Trophoblast cell (in vitro differentiated cells and primary cell): ENCODE data around the gene CFAP100.

Source experiments
- DNase-seq, 2 donors: peaks; one replicate each; pipeline ENCODE4 v3.0.0-alpha.2; 2016
- H2AFZ ChIP-seq: 2 replicates; pipeline ENCODE4 v1.6.1; 2013; ENCODE audit warnings: low read length, moderate library complexity, mild to moderate bottlenecking; ENCODE audit not compliant: insufficient read depth, poor library complexity
- H2AK5ac ChIP-seq: 2 replicates; pipeline ENCODE4 v1.6.1; 2013; ENCODE audit warnings: mild to moderate bottlenecking, low read length
- H2BK120ac ChIP-seq: 2 replicates; pipeline ENCODE4 v1.6.1; 2013; ENCODE audit warnings: low read length, mild to moderate bottlenecking, moderate library complexity; ENCODE audit not compliant: insufficient read depth, poor library complexity
- H2BK12ac ChIP-seq: 2 replicates; pipeline ENCODE4 v1.6.1; 2013; ENCODE audit warnings: mild to moderate bottlenecking, low read length, moderate library complexity
- H2BK5ac ChIP-seq: 2 replicates; pipeline ENCODE4 v1.6.1; 2013; ENCODE audit warnings: low read length, low read depth, moderate library complexity, mild to moderate bottlenecking; ENCODE audit not compliant: poor library complexity
- H3K14ac ChIP-seq: 2 replicates; pipeline ENCODE4 v1.6.1; 2013; ENCODE audit warnings: mild to moderate bottlenecking, low read length
- H3K18ac ChIP-seq: 2 replicates; pipeline ENCODE4 v1.6.1; 2013; ENCODE audit warnings: mild to moderate bottlenecking, low read length
- H3K23ac ChIP-seq: 2 replicates; pipeline ENCODE4 v1.6.1; 2013; ENCODE audit warnings: low read length
- H3K27ac ChIP-seq: 2 replicates; pipeline ENCODE4 v1.5.1; 2013; ENCODE audit warnings: low read depth, mild to moderate bottlenecking, inconsistent platforms, low read length, moderate library complexity
- H3K27me3 ChIP-seq: 2 replicates; pipeline ENCODE4 v1.6.1; 2013; ENCODE audit warnings: inconsistent platforms, mild to moderate bottlenecking, low read length, moderate library complexity; ENCODE audit not compliant: insufficient read depth
- H3K36me3 ChIP-seq, 2 experiments: 1 replicate in 1 of 2; 2 replicates in 1 of 2; pipeline ENCODE4 v1.6.1; 2013; ENCODE audit warnings: low read length in 2 of 2, mild to moderate bottlenecking in 2 of 2, moderate library complexity in 1 of 2; ENCODE audit not compliant: insufficient read depth in 2 of 2, control insufficient read depth in 1 of 2
- H3K4ac ChIP-seq: 2 replicates; pipeline ENCODE4 v1.6.1; 2013; ENCODE audit warnings: low read depth, mild to moderate bottlenecking, low read length, moderate library complexity
- H3K4me1 ChIP-seq, 2 experiments: 1 replicate in 1 of 2; 2 replicates in 1 of 2; pipeline ENCODE4 v1.6.1; 2013; ENCODE audit warnings: low read length in 2 of 2, mild to moderate bottlenecking in 2 of 2, moderate library complexity in 1 of 2; ENCODE audit not compliant: insufficient read depth in 2 of 2, control insufficient read depth in 1 of 2
- H3K4me2 ChIP-seq: 2 replicates; pipeline ENCODE4 v1.6.1; 2013; ENCODE audit warnings: inconsistent platforms, mild to moderate bottlenecking, low read length, moderate library complexity
- H3K4me3 ChIP-seq: 2 replicates; pipeline ENCODE4 v1.5.1; 2013; ENCODE audit warnings: mild to moderate bottlenecking, low read depth, low read length, inconsistent platforms
- H3K79me1 ChIP-seq: one replicate; pipeline ENCODE4 v1.6.1; 2013; ENCODE audit warnings: low read length
- H3K79me2 ChIP-seq: 2 replicates; pipeline ENCODE4 v1.6.1; 2013; ENCODE audit warnings: low read length, mild to moderate bottlenecking; ENCODE audit not compliant: control insufficient read depth, insufficient read depth, poor library complexity
- H3K9ac ChIP-seq: 2 replicates; pipeline ENCODE4 v1.6.1; 2013; ENCODE audit warnings: mild to moderate bottlenecking, low read length
- H3K9me3 ChIP-seq: 2 replicates; pipeline ENCODE4 v1.6.1; 2013; ENCODE audit warnings: low read depth, mild to moderate bottlenecking, control low read depth, inconsistent platforms, low read length; ENCODE audit not compliant: insufficient read depth
- H4K12ac ChIP-seq: 2 replicates; pipeline ENCODE4 v1.6.1; 2013; ENCODE audit warnings: low read depth, mild to moderate bottlenecking, low read length, moderate library complexity
- H4K8ac ChIP-seq: 2 replicates; pipeline ENCODE4 v1.6.1; 2013; ENCODE audit warnings: low read depth, mild to moderate bottlenecking, low read length, moderate library complexity
- H4K91ac ChIP-seq: one replicate; pipeline ENCODE4 v1.6.1; 2013; ENCODE audit warnings: low read depth, mild to moderate bottlenecking, low read length, moderate library complexity
- WGBS: extraction: QIAGEN DNeasy Blood & Tissue Kit; methylation state at CpG from one replicate; pipeline ENCODE4 v1.1.7; 2013; ENCODE audit warnings: missing lambda C conversion rate; ENCODE audit not compliant: insufficient read length, insufficient coverage; ENCODE audit errors: extremely low coverage; 5-methylcytosine and 5-hydroxymethylcytosine counted together

The CFAP100 gene

GRCh38 chr3:126370055-126370454, 24.7 kb upstream of the CFAP100 start:
- Histone ChIP-seq H3K27ac (no peak overlapping the region), H3K9ac (no peak overlapping the region), H3K36me3 (no peaks in the 10 kb centered on the region), H4K12ac (no peak overlapping the region), H3K79me2 (no peaks in the 10 kb centered on the region), H2BK120ac (no peak overlapping the region), H2BK12ac (no peak overlapping the region), H2BK5ac (no peak overlapping the region), H3K23ac (no peak overlapping the region), H2AK5ac (no peak overlapping the region), H3K27me3 (no peaks in the 10 kb centered on the region), H3K14ac (no peak overlapping the region), H3K18ac (no peak overlapping the region), H3K9me3 (no peaks in the 10 kb centered on the region), H3K79me1 (no peaks in the 10 kb centered on the region), H2AFZ (no peak overlapping the region), H4K8ac (no peak overlapping the region), H3K4me2 (no peak overlapping the region), H3K4ac (no peak overlapping the region), H3K4me1 (no peaks in the 10 kb centered on the region), H4K91ac (no peak overlapping the region), H3K4me3 (no peak overlapping the region)
- no CpG with 5 or more reads among the region's 4 CpGs for WGBS
- no peak for DNase-seq

GRCh38 chr3:126370606-126371005, 24.1 kb upstream of the CFAP100 start:
- no peak overlapping the region for H3K4me2 ChIP-seq
- no peak overlapping the region for H4K12ac ChIP-seq

GRCh38 chr3:126371096-126371705, 23.5 kb upstream of the CFAP100 start:
- H3K4me3 ChIP-seq, result no peak overlapping the region
- no peak overlapping the region for H2AFZ ChIP-seq
- H2BK5ac ChIP-seq, result no peak overlapping the region
- H4K91ac ChIP-seq, result no peak overlapping the region
- H3K14ac ChIP-seq, result no peak overlapping the region
- no peaks in the 10 kb centered on the region for H3K79me2 ChIP-seq
- H3K27me3 ChIP-seq, result no peaks in the 10 kb centered on the region
- no peak overlapping the region for H3K18ac ChIP-seq
- no peak overlapping the region for H3K27ac ChIP-seq
- DNase-seq, result peak; percentile 56 to 66
- H3K4ac ChIP-seq, result no peak overlapping the region
- H2BK12ac ChIP-seq, result no peak overlapping the region
- H3K23ac ChIP-seq, result no peak overlapping the region
- H4K12ac ChIP-seq, result no peak overlapping the region
- WGBS, result no CpG with 5 or more reads among the region's 22 CpGs
- H3K4me2 ChIP-seq, result no peak overlapping the region
- no peak overlapping the region for H2AK5ac ChIP-seq
- H3K36me3 ChIP-seq, result no peaks in the 10 kb centered on the region
- no peaks in the 10 kb centered on the region for H3K4me1 ChIP-seq
- no peak overlapping the region for H4K8ac ChIP-seq
- no peaks in the 10 kb centered on the region for H3K79me1 ChIP-seq
- H2BK120ac ChIP-seq, result no peak overlapping the region
- H3K9ac ChIP-seq, result no peak overlapping the region
- H3K9me3 ChIP-seq, result no peaks in the 10 kb centered on the region

More at GRCh38 chr3:126370606-126371005, 24.1 kb upstream of the CFAP100 start:
- H2AFZ ChIP-seq, result no peak overlapping the region
- no peak overlapping the region for H4K91ac ChIP-seq
- H3K27me3 ChIP-seq, result no peaks in the 10 kb centered on the region
- H3K14ac ChIP-seq, result no peak overlapping the region
- no peak overlapping the region for H3K18ac ChIP-seq
- DNase-seq, result no peak
- no peak overlapping the region for H3K4me3 ChIP-seq
- H2BK5ac ChIP-seq, result no peak overlapping the region
- H2BK120ac ChIP-seq, result no peak overlapping the region
- H3K9me3 ChIP-seq, result no peaks in the 10 kb centered on the region
- no peak overlapping the region for H3K23ac ChIP-seq
- no peaks in the 10 kb centered on the region for H3K4me1 ChIP-seq
- H3K4ac ChIP-seq, result no peak overlapping the region
- no CpG with 5 or more reads among the region's 7 CpGs for WGBS
- no peak overlapping the region for H2BK12ac ChIP-seq
- H2AK5ac ChIP-seq, result no peak overlapping the region
- H3K36me3 ChIP-seq, result no peaks in the 10 kb centered on the region
- no peaks in the 10 kb centered on the region for H3K79me1 ChIP-seq
- H3K27ac ChIP-seq, result no peak overlapping the region
- H4K8ac ChIP-seq, result no peak overlapping the region
- no peaks in the 10 kb centered on the region for H3K79me2 ChIP-seq
- no peak overlapping the region for H3K9ac ChIP-seq

- no peak overlapping the region for H2BK5ac ChIP-seq
- H3K27ac ChIP-seq, result no peak overlapping the region
- H3K9me3 ChIP-seq, result no peaks in the 10 kb centered on the region
- no peak overlapping the region for H2AK5ac ChIP-seq
- H2AFZ ChIP-seq, result no peak overlapping the region
- no peak overlapping the region for H3K4me3 ChIP-seq
- WGBS, result no CpG with 5 or more reads among the region's 12 CpGs
- H3K14ac ChIP-seq, result no peak overlapping the region
- H3K79me2 ChIP-seq, result no peaks in the 10 kb centered on the region
- no peak overlapping the region for H2BK12ac ChIP-seq
- no peak overlapping the region for H4K12ac ChIP-seq
- no peaks in the 10 kb centered on the region for H3K36me3 ChIP-seq
- no peak overlapping the region for H3K18ac ChIP-seq
- no peak overlapping the region for H4K8ac ChIP-seq
- H4K91ac ChIP-seq, result no peak overlapping the region
- H3K23ac ChIP-seq, result no peak overlapping the region
- no peaks in the 10 kb centered on the region for H3K4me1 ChIP-seq
- H3K27me3 ChIP-seq, result no peaks in the 10 kb centered on the region
- H3K4ac ChIP-seq, result no peak overlapping the region
- no peak for DNase-seq
- no peaks in the 10 kb centered on the region for H3K79me1 ChIP-seq
- peak overlapping the region; percentile 55 for H3K9ac ChIP-seq
- H2BK120ac ChIP-seq, result no peak overlapping the region
- no peak overlapping the region for H3K4me2 ChIP-seq
Observed at GRCh38 chr3:126372413-126373145, 22.1 kb upstream of the CFAP100 start.
